Kidney (tissue), 14 donors: ENCODE data around the gene CHFR. TPM values are rescaled to one million over a fixed set of nuclear protein-coding genes. Genes with fewer than 3 reads are reported as not detected.

Source experiments
- DNase-seq, 5 donors: peaks; one replicate each; pipeline ENCODE4 v3.0.0-alpha.2; 2013 to 2020
- FAIRE-seq: peaks from 2 replicates; lab custom pipeline; 2012; peaks lifted over from hg19 to GRCh38; lab: Jason Lieb, UNC
- H3K27ac ChIP-seq, 2 donors: one replicate each; pipeline ENCODE4 v1.7.0; 2013; ENCODE audit warnings: low read depth in 2 of 2, low read length in 2 of 2, inconsistent platforms in 1 of 2
- H3K27me3 ChIP-seq: one replicate; pipeline ENCODE4 v1.7.1; 2013; ENCODE audit warnings: low read length, inconsistent platforms; ENCODE audit not compliant: control insufficient read depth, insufficient read depth
- H3K36me3 ChIP-seq, 3 donors: one replicate each; pipeline versions ENCODE4 v1.7.0 to v1.7.1; 2013; ENCODE audit warnings: low read length in 3 of 3, control low read depth in 1 of 3, inconsistent platforms in 1 of 3; ENCODE audit not compliant: insufficient read depth in 3 of 3, control insufficient read depth in 2 of 3
- H3K4me1 ChIP-seq, 3 donors: one replicate each; pipeline versions ENCODE4 v1.7.0 to v1.7.1; 2013; ENCODE audit warnings: low read length in 3 of 3, inconsistent platforms in 1 of 3, low read depth in 1 of 3; ENCODE audit not compliant: control insufficient read depth in 2 of 3, insufficient read depth in 2 of 3
- H3K4me3 ChIP-seq, 3 donors: one replicate each; pipeline versions ENCODE4 v1.7.0 to v1.8.1; 2013; ENCODE audit warnings: low read length in 3 of 3, control low read depth in 1 of 3, inconsistent platforms in 1 of 3
- H3K9ac ChIP-seq, 3 donors: one replicate each; pipeline versions ENCODE4 v1.7.0 to v1.7.1; 2013; ENCODE audit warnings: low read length in 3 of 3, control low read depth in 1 of 3, inconsistent platforms in 1 of 3
- H3K9me3 ChIP-seq, 3 donors: one replicate each; pipeline versions ENCODE4 v1.7.0 to v1.7.1; 2013; ENCODE audit warnings: low read length in 3 of 3, control low read depth in 1 of 3, inconsistent platforms in 1 of 3; ENCODE audit not compliant: control insufficient read depth in 2 of 3, insufficient read depth in 1 of 3
- intact Hi-C: fragments of 100-400 bp; cut with DNase I; formaldehyde crosslinking; loops from one replicate; pipeline ENCODE4 v1.11.1; 2022
- polyA plus RNA-seq: library from polyadenylated mRNA; stranded (reverse); fragments of 350-450 nt; fragmentation: Illumina TruSeq; extraction: RNeasy Lipid Tissue Mini Kit (QIAGEN cat#74804); gene quantifications from one replicate; pipeline ENCODE4 v1.2.3, GENCODE V29; 2014; ENCODE audit warnings: low read depth, low replicate concordance; ENCODE audit not compliant: insufficient read depth
- total RNA-seq: library from RNA; stranded (reverse); fragmentation: NEBNext Ultra II Directional; extraction: Animal tissue kit (Norgen Biotek cat#: 25700); gene quantifications from one replicate; pipeline ENCODE4 v1.2.1, GENCODE V29; 2021
- TF ChIP-seq, protein P1 (sequence below): IDR thresholded peaks from 3 replicates; pipeline ENCODE4 v1.5.1; 2012; ENCODE audit warnings: mild to moderate bottlenecking, moderate library complexity, borderline replicate concordance; ENCODE audit not compliant: insufficient read depth; ENCODE audit errors: extremely low read depth
- donor health status: control.
- donor health status: control.
- donor health status: control.
- donor health status: control.
- donor health status: control.
- donor health status: DM: yes; HTN: yes; CAD: no.
- donor health status: Normal renal cell carcinoma (clear cell type).

Gene CHFR
- total and polyA plus RNA-seq, 2 donors from 2014 or later = 8.3 to 37.3 TPM

DNA sequence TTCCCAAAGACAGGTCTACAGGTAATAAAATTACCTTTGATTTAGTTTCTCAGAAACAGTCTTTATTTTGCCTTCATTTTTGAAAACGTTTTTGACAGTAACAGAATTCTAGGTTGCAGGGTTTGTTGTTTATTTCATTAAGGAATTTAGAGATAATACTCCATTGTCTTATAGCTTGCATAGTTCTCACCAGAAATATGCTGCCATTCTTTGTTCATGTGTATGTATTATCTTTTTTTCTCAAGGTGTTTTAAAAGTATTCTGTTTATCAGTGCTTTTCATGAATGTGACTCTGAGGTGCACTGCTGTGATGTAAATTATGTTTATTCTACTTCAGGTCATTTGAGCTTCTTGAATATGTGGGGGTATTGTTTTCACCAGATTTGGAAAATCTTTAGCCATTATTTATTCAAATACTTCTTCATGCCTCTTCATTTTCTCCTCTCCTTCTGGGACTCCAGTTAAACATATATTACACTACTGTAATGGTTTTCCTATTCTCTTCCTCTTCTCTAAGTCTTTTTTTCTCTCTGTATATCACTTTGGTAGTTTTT is 36.0 kb upstream of the CHFR start:
- TF ChIP-seq, protein P1, sequence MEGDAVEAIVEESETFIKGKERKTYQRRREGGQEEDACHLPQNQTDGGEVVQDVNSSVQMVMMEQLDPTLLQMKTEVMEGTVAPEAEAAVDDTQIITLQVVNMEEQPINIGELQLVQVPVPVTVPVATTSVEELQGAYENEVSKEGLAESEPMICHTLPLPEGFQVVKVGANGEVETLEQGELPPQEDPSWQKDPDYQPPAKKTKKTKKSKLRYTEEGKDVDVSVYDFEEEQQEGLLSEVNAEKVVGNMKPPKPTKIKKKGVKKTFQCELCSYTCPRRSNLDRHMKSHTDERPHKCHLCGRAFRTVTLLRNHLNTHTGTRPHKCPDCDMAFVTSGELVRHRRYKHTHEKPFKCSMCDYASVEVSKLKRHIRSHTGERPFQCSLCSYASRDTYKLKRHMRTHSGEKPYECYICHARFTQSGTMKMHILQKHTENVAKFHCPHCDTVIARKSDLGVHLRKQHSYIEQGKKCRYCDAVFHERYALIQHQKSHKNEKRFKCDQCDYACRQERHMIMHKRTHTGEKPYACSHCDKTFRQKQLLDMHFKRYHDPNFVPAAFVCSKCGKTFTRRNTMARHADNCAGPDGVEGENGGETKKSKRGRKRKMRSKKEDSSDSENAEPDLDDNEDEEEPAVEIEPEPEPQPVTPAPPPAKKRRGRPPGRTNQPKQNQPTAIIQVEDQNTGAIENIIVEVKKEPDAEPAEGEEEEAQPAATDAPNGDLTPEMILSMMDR = no peak
- intact Hi-C loops = no loop called here
- DNase-seq (no peak), FAIRE-seq (no peak)
- Histone ChIP-seq H3K9me3 (peaks cover 16 to 82% (median 61%) of the 10 kb centered on the region in 3 donors), H3K9ac (no peak overlapping the region), H3K27me3 (no peaks in the 10 kb centered on the region), H3K4me1 (no peaks in the 10 kb centered on the region), H3K4me3 (no peak overlapping the region), H3K27ac (no peak overlapping the region), H3K36me3 (peaks cover 3 to 16% (median 10%) of the 10 kb centered on the region in 3 donors)

GRCh38 chr12:132922676-132923075 is 35.3 kb upstream of the CHFR start:
- Histone ChIP-seq H3K9ac (no peak overlapping the region), H3K4me1 (no peaks in the 10 kb centered on the region), H3K27me3 (no peaks in the 10 kb centered on the region), H3K9me3 (peaks cover 16 to 82% (median 56%) of the 10 kb centered on the region in 3 donors), H3K36me3 (peaks cover 3 to 20% (median 10%) of the 10 kb centered on the region in 3 donors), H3K27ac (no peak overlapping the region), H3K4me3 (no peak overlapping the region)
- FAIRE-seq (no peak), DNase-seq (no peak)
- TF ChIP-seq, protein P1 = no peak
- intact Hi-C loops = no loop called here

DNA sequence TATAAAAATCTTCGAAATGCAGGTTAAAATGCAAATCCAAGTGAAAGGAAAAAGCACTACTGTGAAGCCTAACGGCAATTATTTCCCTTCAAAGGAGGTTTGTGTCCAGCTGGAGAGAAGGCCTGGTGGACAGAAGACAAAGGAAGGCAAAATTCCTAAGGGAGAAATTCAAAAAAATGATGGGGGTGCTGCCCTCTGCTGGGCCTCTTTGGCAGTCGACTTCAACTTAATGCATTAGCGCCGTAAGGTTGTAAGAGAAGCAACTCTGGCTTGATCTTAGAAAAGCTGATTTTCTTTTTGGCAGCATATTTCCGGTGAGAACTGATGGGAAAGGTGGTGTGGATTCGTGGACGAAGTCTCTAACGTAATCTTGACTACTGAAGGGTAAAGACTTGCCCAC is 34.3 kb upstream of the CHFR start:
- TF ChIP-seq, protein P1 = no peak
- no peak overlapping the region for H3K4me3 ChIP-seq
- H3K9me3 ChIP-seq = peaks cover 16 to 77% (median 55%) of the 10 kb centered on the region in 3 donors
- FAIRE-seq (no peak), DNase-seq (no peak)
- intact Hi-C loops = no loop called here
- peaks cover 3 to 16% (median 9%) of the 10 kb centered on the region in 3 donors for H3K36me3 ChIP-seq
- H3K9ac ChIP-seq = no peak overlapping the region
- no peaks in the 10 kb centered on the region for H3K27me3 ChIP-seq
- H3K27ac ChIP-seq = no peak overlapping the region
- H3K4me1 ChIP-seq = no peaks in the 10 kb centered on the region
